Calu3 (cell line): ENCODE data around the gene STOX2. TPM values are rescaled to one million over a fixed set of nuclear protein-coding genes. Genes with fewer than 3 reads are reported as not detected.

ENCODE experiments used
- BruUV-seq: library from RNA; stranded (reverse); fragments of 400-500 nt; replicated peaks from 2 replicates; lab custom pipeline; 2021; lab: Mats Ljungman, UMichigan
- CTCF ChIA-PET: fragments of 300-600 bp; sonication (Branson Sonifier 250); formaldehyde crosslinking; loops from one replicate; lab custom pipeline; 2022; ENCODE audit warnings: antibody characterized with exemption; lab: Charles Lee
- DNase-seq: peaks from one replicate; pipeline ENCODE4 v3.0.0; 2022
- H3K27ac Mint-ChIP-seq: one replicate; pipeline ENCODE4 v1.8.0; 2022; ENCODE audit warnings: mixed read lengths; ENCODE audit not compliant: unreplicated experiment
- H3K27me3 Mint-ChIP-seq: one replicate; pipeline ENCODE4 v1.8.0; 2022; ENCODE audit warnings: mixed read lengths; ENCODE audit not compliant: unreplicated experiment
- H3K36me3 Mint-ChIP-seq: one replicate; pipeline ENCODE4 v1.8.0; 2022; ENCODE audit warnings: mild to moderate bottlenecking, moderate library complexity, mixed read lengths; ENCODE audit not compliant: insufficient read depth, unreplicated experiment
- H3K4me1 Mint-ChIP-seq: one replicate; pipeline ENCODE4 v1.8.0; 2022; ENCODE audit warnings: mild to moderate bottlenecking, low read depth, mixed read lengths; ENCODE audit not compliant: unreplicated experiment
- H3K4me3 Mint-ChIP-seq: one replicate; pipeline ENCODE4 v1.8.0; 2022; ENCODE audit warnings: mild to moderate bottlenecking, low read depth, moderate library complexity, mixed read lengths; ENCODE audit not compliant: unreplicated experiment
- H3K9me3 Mint-ChIP-seq: one replicate; pipeline ENCODE4 v1.8.0; 2022; ENCODE audit warnings: low read depth, mixed read lengths; ENCODE audit not compliant: unreplicated experiment
- CTCF ChIP-seq: fragments of 200-600 bp; IDR thresholded peaks from one replicate; pipeline ENCODE4 v1.8.0; 2022; ENCODE audit warnings: antibody characterized with exemption; ENCODE audit not compliant: unreplicated experiment
- intact Hi-C: fragments of 100-400 bp; cut with micrococcal nuclease; formaldehyde crosslinking; loops from one replicate; pipeline ENCODE4 v1.10.0; 2022; ENCODE audit not compliant: unreplicated experiment
- total RNA-seq: library from RNA; stranded (reverse); gene quantifications from 2 replicates; pipeline ENCODE4 v1.2.3, GENCODE V29; 2022

STOX2 gene
- total RNA-seq, 1 experiment from 2014 or later = 10.0 TPM

GRCh38 chr4:183934761-183935160, 29.7 kb downstream of the STOX2 start:
- Mint-ChIP-seq H3K4me1 (no peaks in the 10 kb centered on the region), H3K27ac (no peak overlapping the region), H3K27me3 (no peaks in the 10 kb centered on the region), H3K4me3 (no peak overlapping the region), H3K9me3 (no peaks in the 10 kb centered on the region), H3K36me3 (no peaks in the 10 kb centered on the region)
- TF ChIP-seq CTCF = no peak
- DNase-seq = no peak
- intact Hi-C loops = no loop called here
- CTCF ChIA-PET = no interaction called here
- no TSS peak for BruUV-seq

- no TSS peak for BruUV-seq
- H3K4me3 Mint-ChIP-seq = no peak overlapping the region
- intact Hi-C loops = no loop called here
- no peak overlapping the region for H3K27ac Mint-ChIP-seq
- TF ChIP-seq CTCF = no peak
- H3K9me3 Mint-ChIP-seq = no peaks in the 10 kb centered on the region
- H3K27me3 Mint-ChIP-seq = no peaks in the 10 kb centered on the region
- no peaks in the 10 kb centered on the region for H3K36me3 Mint-ChIP-seq
- H3K4me1 Mint-ChIP-seq = no peaks in the 10 kb centered on the region
- CTCF ChIA-PET = no interaction called here
- DNase-seq = no peak
Measured at GRCh38 chr4:183935355-183936005, 30.4 kb downstream of the STOX2 start.

- Mint-ChIP-seq H3K27me3 (no peaks in the 10 kb centered on the region), H3K27ac (no peak overlapping the region), H3K36me3 (no peaks in the 10 kb centered on the region), H3K4me1 (no peaks in the 10 kb centered on the region), H3K9me3 (no peaks in the 10 kb centered on the region), H3K4me3 (no peak overlapping the region)
- intact Hi-C loops = no loop called here
- DNase-seq = no peak
- CTCF ChIA-PET = no interaction called here
- TF ChIP-seq CTCF = no peak
- no TSS peak for BruUV-seq
Measured at GRCh38 chr4:183936047-183936446, 30.9 kb downstream of the STOX2 start.

- no TSS peak for BruUV-seq
- no peaks in the 10 kb centered on the region for H3K9me3 Mint-ChIP-seq
- intact Hi-C loops = no loop called here
- no peak for DNase-seq
- CTCF ChIA-PET = no interaction called here
- no peaks in the 10 kb centered on the region for H3K36me3 Mint-ChIP-seq
- no peak for TF ChIP-seq CTCF
- H3K27ac Mint-ChIP-seq = no peak overlapping the region
- no peaks in the 10 kb centered on the region for H3K4me1 Mint-ChIP-seq
- H3K27me3 Mint-ChIP-seq = no peaks in the 10 kb centered on the region
- no peak overlapping the region for H3K4me3 Mint-ChIP-seq
Measured at GRCh38 chr4:183936574-183937345, 31.7 kb downstream of the STOX2 start.
